GM19099 (cell line): ENCODE data around the gene AOX1.

Experiments used
- POLR2A ChIP-seq: IDR thresholded peaks from 3 replicates; pipeline ENCODE4 v1.6.1; 2011; ENCODE audit warnings: low read depth; ENCODE audit not compliant: insufficient read length; ENCODE audit errors: extremely low read depth

AOX1 gene

DNA sequence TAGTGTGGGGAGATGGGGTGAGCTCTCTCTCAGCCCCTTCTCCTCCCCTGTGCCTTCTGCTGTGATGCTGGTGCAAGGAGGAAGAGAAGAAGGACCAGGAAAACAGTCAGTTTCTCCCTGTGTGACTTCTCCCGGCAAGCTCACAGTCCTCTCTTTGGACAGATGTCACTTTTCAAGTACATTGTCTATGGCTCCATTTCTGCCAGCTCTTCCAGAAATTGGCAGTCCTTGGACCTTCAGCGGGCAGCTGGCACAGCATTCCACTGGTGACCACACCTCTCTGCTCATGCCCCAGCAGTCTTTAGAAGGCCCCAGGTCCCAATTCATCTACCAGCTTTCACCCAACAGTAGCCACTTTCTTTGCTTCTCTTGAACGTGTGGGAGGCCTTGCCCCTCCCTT is 63.9 kb downstream of the AOX1 start:
- no peak for TF ChIP-seq POLR2A

DNA sequence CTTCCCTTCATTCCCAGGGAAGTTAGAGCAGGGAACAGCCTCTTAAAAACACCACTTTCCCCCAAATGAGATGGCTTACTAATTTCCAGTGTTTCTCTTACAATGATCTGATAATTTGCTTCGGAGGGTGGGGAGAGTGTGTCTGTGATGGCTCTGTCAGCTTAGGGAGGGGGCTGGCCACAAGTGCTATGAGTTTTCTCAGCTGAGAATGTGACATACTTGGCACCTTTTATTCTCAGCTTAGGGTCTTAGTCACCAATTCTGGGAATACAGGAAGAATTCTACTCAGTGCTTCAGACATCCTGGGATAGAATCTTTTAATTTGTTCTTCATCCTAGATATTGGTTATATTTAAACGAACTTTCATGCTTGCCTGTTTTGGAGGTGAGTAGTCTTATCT is 64.4 kb downstream of the AOX1 start:
- no peak for TF ChIP-seq POLR2A

DNA sequence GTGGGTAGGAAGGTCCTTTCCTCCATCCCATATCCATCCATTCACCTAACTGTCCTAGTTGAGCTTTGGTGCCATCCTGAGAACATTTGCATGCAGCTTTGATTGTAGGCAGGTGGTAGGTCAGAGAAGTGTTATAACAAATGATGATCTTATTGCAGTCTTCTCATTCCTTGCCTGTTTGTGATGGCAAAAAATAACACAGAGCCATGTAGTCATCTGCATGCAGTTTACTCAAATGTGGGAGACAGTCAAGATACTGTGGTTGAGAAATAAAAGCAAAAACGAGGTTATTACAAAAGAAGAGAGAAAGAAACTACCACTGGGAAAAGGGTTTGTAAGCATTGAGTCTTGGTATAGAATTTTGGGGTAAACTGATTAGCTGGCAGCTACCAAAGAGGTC is 66.3 kb downstream of the AOX1 start:
- TF ChIP-seq POLR2A = no peak

DNA sequence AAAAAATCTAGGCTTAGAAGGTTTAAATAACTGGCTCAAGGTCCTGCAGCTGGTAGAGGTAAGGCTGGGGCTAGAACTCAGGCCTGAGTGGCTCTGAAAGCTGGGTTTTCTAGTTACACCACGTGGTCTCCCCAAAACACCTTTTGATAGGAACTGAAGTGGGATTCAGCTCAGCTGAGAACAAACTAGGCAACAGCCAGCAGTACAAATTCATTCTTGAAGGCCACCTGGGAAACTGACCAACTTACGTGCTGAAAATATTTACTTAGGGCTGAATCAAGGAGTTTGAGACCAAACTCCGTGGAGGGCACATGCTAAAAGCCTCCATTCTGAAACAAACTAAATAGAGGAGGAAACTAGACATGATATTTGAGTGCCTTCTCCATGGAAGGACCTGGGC is 67.2 kb downstream of the AOX1 start:
- TF ChIP-seq POLR2A = no peak

DNA sequence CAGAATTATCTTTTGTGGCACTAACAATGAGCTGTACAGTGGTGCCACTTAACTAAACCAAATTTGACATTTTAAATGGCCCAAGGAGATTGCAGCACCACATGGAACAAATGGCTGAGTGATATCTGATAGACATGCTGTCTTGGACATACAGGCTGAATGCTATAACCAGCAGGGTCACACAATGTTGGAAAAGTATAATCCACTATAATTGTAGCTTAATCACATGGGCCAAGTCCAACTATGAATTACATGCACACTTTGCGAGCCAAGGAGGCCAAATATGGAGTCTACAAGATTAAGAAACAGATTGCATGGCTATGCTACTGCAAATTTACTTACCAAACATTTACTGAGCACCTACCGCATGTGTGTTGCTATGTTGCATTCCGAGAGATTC is 69.0 kb downstream of the AOX1 start:
- no peak for TF ChIP-seq POLR2A

DNA sequence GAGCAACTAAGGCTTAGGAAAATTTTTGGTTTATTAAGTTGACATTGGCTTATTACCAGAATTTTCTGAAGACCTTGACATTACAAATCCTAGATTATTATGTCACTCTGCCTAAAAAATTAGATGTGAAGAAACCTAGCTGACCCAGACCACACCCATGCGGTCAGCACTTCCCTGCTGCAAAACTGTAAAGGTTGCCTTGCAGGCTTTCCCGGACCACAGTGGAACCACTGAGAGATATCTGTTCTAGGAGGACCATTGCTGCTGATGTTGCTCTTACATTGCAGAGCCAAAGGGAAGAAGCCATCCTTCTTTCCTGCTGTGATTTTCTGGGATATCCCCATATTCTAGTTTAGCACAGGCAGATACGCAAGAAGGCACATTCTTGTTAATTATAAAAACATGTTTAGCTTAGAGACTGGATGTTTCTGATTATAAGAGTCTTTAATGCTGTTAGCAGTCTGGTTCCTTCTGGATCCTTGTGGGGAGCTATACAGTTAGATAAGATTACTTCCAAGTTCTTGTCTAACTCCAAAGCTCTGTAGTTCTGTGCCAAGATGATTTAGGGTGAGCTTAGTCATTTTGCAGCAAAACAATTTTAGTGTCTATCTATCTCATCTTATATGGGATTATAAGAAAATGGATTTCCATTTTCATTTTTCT is 70.2 kb downstream of the AOX1 start:
- no peak for TF ChIP-seq POLR2A

DNA sequence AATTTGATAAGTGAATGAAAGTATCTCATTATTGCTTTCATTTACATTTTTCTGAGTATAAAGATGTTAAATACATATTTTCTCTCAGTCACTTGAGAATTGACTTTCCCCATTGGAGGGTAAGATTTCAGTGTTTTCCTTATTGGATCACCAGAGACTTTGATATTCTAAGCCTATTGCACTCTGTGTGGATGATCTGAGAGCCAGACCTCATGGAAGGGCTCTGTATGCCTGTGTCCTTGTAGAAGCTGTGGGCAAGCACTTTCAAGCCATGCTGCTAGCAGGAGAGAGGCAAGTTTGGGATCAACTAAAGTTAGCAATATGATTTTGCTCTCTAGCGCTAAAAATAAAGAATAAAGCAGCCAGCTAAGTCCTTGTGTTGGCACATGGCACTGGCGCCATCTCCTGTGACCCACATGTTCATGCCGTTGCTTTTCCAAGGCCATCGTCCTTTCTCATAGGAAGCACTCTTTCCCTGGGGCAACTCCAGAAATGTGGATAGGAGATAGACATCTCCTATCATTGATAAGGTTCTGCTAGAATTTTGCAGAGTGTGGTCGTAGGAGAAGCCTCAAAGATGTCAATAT is 72.6 kb downstream of the AOX1 start:
- TF ChIP-seq POLR2A = no peak

DNA sequence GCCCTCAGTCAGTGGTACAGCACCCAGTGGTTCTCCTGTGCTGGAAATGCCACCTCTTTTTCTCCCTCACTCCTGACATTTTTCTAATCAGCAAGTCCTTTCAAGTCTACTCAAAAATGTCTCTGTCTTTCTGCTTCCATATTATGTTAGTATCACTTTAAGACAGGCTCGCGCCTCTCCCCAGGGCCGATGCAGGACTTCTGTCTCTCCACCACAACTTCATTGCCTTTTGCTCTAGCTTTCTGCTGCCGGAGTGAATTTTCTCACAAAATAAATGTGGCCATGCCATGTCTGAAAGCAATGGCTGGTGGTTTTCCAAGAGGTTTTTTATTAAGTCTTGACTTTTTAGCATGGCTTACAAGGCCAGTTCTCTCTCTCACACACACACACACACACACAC is 73.6 kb downstream of the AOX1 start:
- TF ChIP-seq POLR2A = no peak

DNA sequence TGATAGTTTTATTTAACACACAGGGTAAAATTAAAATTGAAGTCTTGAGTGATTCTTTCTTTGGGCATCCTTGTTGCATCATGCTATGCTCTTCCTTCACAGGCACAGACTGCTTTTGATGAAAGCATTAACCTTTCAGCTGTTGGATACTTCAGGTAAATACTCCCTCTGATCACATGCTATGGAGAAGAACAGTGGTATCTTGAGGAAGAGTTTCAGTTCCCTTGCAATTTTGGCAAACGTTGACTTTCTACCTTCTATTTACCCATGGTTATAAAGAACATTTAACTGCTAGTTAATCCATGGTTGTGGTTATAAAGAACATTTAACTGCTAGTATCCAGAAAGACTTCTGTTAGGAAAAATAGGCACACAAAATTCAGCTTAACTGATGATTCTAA is 75.7 kb downstream of the AOX1 start:
- TF ChIP-seq POLR2A = no peak

DNA sequence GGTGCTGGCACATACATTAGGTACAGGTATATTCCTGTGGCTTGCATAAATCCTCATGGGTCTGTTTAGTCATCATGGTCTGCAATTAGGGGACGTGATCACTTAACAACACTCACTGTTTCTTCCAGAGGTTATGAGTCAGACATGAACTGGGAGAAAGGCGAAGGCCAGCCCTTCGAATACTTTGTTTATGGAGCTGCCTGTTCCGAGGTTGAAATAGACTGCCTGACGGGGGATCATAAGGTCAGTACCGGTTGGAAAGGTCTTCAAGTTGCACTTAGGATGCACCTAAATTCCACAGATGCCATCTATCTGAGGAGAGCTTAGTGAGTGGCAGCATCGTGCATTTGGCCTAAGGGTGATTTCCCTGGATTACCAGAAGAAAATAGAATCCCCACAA is 76.9 kb downstream of the AOX1 start:
- TF ChIP-seq POLR2A = no peak

DNA sequence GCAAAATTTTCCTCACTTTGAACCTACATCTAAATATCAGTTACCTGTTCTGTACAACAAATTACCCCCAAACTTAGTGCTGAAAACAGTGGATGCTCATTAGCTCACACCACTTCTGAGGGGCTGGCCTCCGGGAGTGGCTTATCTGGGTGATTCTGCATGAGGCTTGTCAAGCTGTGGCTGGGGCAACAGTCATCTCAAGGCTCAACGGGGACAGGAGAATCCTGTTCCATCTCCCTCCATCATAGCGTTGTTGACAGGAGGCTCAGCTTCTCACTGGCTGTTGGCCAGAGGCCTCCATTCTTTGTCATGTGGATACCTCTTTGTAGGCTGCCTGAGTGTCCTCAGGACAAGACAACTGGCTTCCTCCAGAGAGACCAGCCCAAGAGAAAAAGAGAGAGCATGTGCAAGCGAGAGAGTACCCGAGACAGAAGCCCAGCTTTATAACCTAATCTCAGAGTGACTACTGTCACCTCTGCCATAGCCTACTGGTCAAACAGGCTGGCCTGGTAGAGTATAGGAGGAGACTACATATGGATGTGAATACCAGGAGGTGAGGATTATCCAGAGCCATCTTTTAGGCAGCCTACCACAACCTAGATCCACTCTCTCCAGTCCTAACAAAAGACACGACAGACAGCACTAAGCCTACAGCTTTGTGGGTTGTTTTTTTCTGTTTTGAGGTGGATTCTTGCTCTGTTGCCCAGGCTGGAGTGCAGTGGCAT is 79.1 kb downstream of the AOX1 start:
- TF ChIP-seq POLR2A = no peak

DNA sequence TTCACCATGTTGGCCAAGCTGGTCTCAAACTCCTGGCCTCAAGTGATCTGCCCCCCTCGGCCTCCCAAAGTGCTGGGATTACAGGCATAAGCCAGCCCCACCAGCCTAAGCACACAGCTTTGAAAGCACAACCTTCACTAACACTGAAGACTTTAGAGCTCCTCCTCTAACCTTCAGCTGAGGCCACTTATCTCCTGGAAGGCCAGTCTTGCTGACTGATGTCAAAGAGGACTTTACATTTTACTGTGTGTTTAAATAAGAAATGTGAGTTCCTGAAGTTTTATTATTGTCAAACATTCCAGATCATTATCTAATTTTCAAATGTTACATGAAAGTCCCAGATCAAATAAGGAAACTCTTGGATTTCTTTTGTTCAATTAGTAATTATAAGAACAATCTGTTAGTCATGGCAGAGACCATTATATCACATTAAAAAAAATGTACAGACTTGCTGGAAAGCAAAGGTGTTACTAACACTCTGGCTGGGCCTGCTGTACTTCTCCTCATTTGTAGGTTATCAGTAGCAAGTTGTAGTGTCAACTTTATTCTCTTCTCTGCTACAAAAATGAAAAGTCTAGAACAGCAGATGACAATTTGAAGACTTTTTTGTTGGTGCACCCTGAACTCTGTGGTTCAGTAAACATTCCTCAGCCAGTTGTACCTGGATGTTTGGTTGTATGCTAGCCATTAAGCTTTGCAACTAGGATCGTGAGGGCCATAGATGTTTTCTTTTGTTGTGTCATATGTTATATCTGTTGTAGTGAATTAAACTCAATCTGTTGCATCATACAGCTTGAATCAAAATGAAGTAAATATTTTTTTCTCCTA is 80.0 kb downstream of the AOX1 start:
- no peak for TF ChIP-seq POLR2A

DNA sequence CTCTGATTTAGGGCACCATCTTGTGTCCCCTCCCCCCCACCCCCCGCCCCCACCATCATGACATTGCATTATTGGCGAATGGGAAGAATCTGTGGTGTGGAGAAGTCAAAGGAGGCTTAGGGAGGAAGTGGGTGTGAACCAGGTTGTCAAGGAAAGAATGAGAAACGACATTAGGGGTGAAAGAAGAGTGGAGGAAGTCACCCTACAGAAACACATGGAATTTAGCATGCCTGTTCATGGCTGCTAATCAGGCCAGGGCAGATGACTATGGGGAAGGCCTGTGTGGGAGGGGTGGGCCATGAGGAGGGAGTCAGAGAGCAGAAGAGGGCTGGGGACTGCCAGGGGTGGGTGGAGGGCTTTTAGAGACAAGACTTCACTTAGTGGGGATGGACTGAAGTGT is 81.6 kb downstream of the AOX1 start:
- TF ChIP-seq POLR2A = no peak

DNA sequence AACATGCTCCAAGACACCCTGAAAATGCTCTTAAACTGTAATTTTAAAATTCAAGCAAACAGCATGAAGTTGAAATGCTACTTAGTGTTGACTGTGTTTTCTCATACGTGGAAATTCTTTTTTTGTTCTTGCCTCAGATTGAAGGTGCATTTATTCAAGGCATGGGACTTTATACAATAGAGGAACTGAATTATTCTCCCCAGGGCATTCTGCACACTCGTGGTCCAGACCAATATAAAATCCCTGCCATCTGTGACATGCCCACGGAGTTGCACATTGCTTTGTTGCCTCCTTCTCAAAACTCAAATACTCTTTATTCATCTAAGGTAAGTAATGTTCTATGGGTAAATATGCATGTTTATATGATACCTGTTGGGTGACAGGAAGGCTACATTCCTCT is 82.7 kb downstream of the AOX1 start:
- TF ChIP-seq POLR2A = no peak

DNA sequence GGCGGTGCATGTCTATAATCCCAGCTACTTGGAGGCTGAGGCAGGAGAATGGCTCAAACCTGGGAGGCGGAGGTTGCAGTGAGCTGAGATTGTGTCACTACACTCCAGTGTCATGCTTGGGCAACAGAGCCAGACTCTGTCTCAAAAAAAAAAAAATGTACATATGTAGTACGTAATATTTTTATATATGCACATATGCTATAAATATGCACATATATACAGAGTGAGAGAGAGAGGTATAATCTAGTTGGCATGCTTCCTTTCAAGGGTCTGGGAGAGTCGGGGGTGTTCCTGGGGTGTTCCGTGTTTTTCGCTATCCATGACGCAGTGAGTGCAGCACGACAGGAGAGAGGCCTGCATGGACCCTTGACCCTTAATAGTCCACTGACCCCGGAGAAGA is 83.5 kb downstream of the AOX1 start:
- TF ChIP-seq POLR2A = no peak
